Measurements from ENCODE around the gene PPP4R4. TPM values are rescaled to one million over a fixed set of nuclear protein-coding genes. Genes with fewer than 3 reads are reported as not detected.

Gene PPP4R4
- total RNA-seq, 1 experiment from 2014 or later, result 4.9 TPM

- no peak for DNase-seq (ENCODE audit: low read depth, low spot score)
- in situ Hi-C loops (cut with HindIII; ENCODE audit: low pct_unique_long_range_greater_than_20kb, low sequenced_read_pairs), result no loop called here
These were observed 4.0 kb upstream of the PPP4R4 start for GRCh38 chr14:94170136-94170535.

GRCh38 chr14:94171208-94171607 is 2.9 kb upstream of the PPP4R4 start:
- no peak for DNase-seq (ENCODE audit: low read depth, low spot score)
- in situ Hi-C loops (cut with HindIII; ENCODE audit: low pct_unique_long_range_greater_than_20kb, low sequenced_read_pairs), result no loop called here

GRCh38 chr14:94172545-94172944 is 1.6 kb upstream of the PPP4R4 start:
- in situ Hi-C loops (cut with HindIII; ENCODE audit: low pct_unique_long_range_greater_than_20kb, low sequenced_read_pairs), result no loop called here
- DNase-seq (ENCODE audit: low read depth, low spot score), result no peak

- no peak for DNase-seq (ENCODE audit: low read depth, low spot score)
- in situ Hi-C loops (cut with HindIII; ENCODE audit: low pct_unique_long_range_greater_than_20kb, low sequenced_read_pairs), result no loop called here
These were observed 644 bp upstream of the PPP4R4 start for GRCh38 chr14:94173471-94173884.

GRCh38 chr14:94174604-94175010 is 485 bp downstream of the PPP4R4 start:
- no peak for DNase-seq (ENCODE audit: low read depth, low spot score)
- in situ Hi-C loops (cut with HindIII; ENCODE audit: low pct_unique_long_range_greater_than_20kb, low sequenced_read_pairs), result loop anchor here (25.0 kb wide), 1 partner anchor 137 kb away; the partner anchor contains the start of gene OTUB2

GRCh38 chr14:94175011-94175745 is 1.1 kb downstream of the PPP4R4 start:
- in situ Hi-C loops (cut with HindIII; ENCODE audit: low pct_unique_long_range_greater_than_20kb, low sequenced_read_pairs), result loop anchor here (25.0 kb wide), 1 partner anchor 138 kb away; the partner anchor contains the start of gene OTUB2

GRCh38 chr14:94175747-94176146 is 1.6 kb downstream of the PPP4R4 start:
- DNase-seq (ENCODE audit: low read depth, low spot score), result no peak
- in situ Hi-C loops (cut with HindIII; ENCODE audit: low pct_unique_long_range_greater_than_20kb, low sequenced_read_pairs), result loop anchor here (25.0 kb wide), 1 partner anchor 138 kb away; the partner anchor contains the start of gene OTUB2

More at GRCh38 chr14:94175011-94175745, 1.1 kb downstream of the PPP4R4 start:
- DNase-seq (ENCODE audit: low read depth, low spot score), result no peak

- no peak for DNase-seq (ENCODE audit: low read depth, low spot score)
- in situ Hi-C loops (cut with HindIII; ENCODE audit: low pct_unique_long_range_greater_than_20kb, low sequenced_read_pairs), result loop anchor here (25.0 kb wide), 1 partner anchor 140 kb away; the partner anchor contains the start of gene OTUB2
These were observed 2.7 kb downstream of the PPP4R4 start for GRCh38 chr14:94176808-94177207.

GRCh38 chr14:94177806-94178205 is 3.7 kb downstream of the PPP4R4 start:
- in situ Hi-C loops (cut with HindIII; ENCODE audit: low pct_unique_long_range_greater_than_20kb, low sequenced_read_pairs), result loop anchor here (25.0 kb wide), 1 partner anchor 141 kb away; the partner anchor contains the start of gene OTUB2
- DNase-seq (ENCODE audit: low read depth, low spot score), result peak; percentile 26

GRCh38 chr14:94179244-94179643 is 5.1 kb downstream of the PPP4R4 start:
- in situ Hi-C loops (cut with HindIII; ENCODE audit: low pct_unique_long_range_greater_than_20kb, low sequenced_read_pairs), result loop anchor here (25.0 kb wide), 1 partner anchor 142 kb away; the partner anchor contains the start of gene OTUB2
- DNase-seq (ENCODE audit: low read depth, low spot score), result no peak

GRCh38 chr14:94180655-94181271 is 6.6 kb downstream of the PPP4R4 start:
- DNase-seq (ENCODE audit: low read depth, low spot score), result peak; percentile 89
- in situ Hi-C loops (cut with HindIII; ENCODE audit: low pct_unique_long_range_greater_than_20kb, low sequenced_read_pairs), result loop anchor here (25.0 kb wide), 1 partner anchor 143 kb away; the partner anchor contains the start of gene OTUB2

- DNase-seq (ENCODE audit: low read depth, low spot score), result no peak
- in situ Hi-C loops (cut with HindIII; ENCODE audit: low pct_unique_long_range_greater_than_20kb, low sequenced_read_pairs), result loop anchor here (25.0 kb wide), 1 partner anchor 145 kb away; the partner anchor contains the start of gene OTUB2
These were observed 7.7 kb downstream of the PPP4R4 start for GRCh38 chr14:94181835-94182234.

GRCh38 chr14:94192536-94192935 is 18.4 kb downstream of the PPP4R4 start:
- in situ Hi-C loops (cut with HindIII; ENCODE audit: low pct_unique_long_range_greater_than_20kb, low sequenced_read_pairs), result loop anchor here (25.0 kb wide), 1 partner anchor 155 kb away; the partner anchor contains the start of gene OTUB2
- no peak for DNase-seq (ENCODE audit: low read depth, low spot score)

- in situ Hi-C loops (cut with HindIII; ENCODE audit: low pct_unique_long_range_greater_than_20kb, low sequenced_read_pairs), result loop anchor here (25.0 kb wide), 1 partner anchor 156 kb away; the partner anchor contains the start of gene OTUB2
- no peak for DNase-seq (ENCODE audit: low read depth, low spot score)
These were observed 19.7 kb downstream of the PPP4R4 start for GRCh38 chr14:94193776-94194175.

GRCh38 chr14:94196057-94196456 is 21.9 kb downstream of the PPP4R4 start:
- in situ Hi-C loops (cut with HindIII; ENCODE audit: low pct_unique_long_range_greater_than_20kb, low sequenced_read_pairs), result loop anchor here (25.0 kb wide), 1 partner anchor 159 kb away; the partner anchor contains the start of gene OTUB2
- no peak for DNase-seq (ENCODE audit: low read depth, low spot score)

GRCh38 chr14:94203473-94204210 is 29.5 kb downstream of the PPP4R4 start:
- no peak for DNase-seq (ENCODE audit: low read depth, low spot score)
- in situ Hi-C loops (cut with HindIII; ENCODE audit: low pct_unique_long_range_greater_than_20kb, low sequenced_read_pairs), result no loop called here

GRCh38 chr14:94213021-94213420 is 38.9 kb downstream of the PPP4R4 start:
- in situ Hi-C loops (cut with HindIII; ENCODE audit: low pct_unique_long_range_greater_than_20kb, low sequenced_read_pairs), result no loop called here
- no peak for DNase-seq (ENCODE audit: low read depth, low spot score)

- DNase-seq (ENCODE audit: low read depth, low spot score), result no peak
- in situ Hi-C loops (cut with HindIII; ENCODE audit: low pct_unique_long_range_greater_than_20kb, low sequenced_read_pairs), result no loop called here
These were observed 39.6 kb downstream of the PPP4R4 start for GRCh38 chr14:94213741-94214140.

Data from SK-MEL-5 (cell line).